K562 (cell line): Measurements from ENCODE around the gene FGF1. TPM values are rescaled to one million over a fixed set of nuclear protein-coding genes. Genes with fewer than 3 reads are reported as not detected.

Experiments used
- BCOR ChIP-seq: fragments of 450-650 bp; IDR thresholded peaks from 2 replicates; pipeline ENCODE4 v1.6.1; 2016
- COPS2 ChIP-seq: fragments of 450-650 bp; conservative IDR thresholded peaks from 2 replicates; pipeline ENCODE4 v1.6.1; 2016; ENCODE audit warnings: mild to moderate bottlenecking, moderate library complexity
- WHSC1 ChIP-seq: IDR thresholded peaks from one replicate; pipeline ENCODE4 v1.6.1; 2012; ENCODE audit warnings: low read length, control low read depth, inconsistent platforms
- polyA plus RNA-seq, 8 experiments: library from polyadenylated mRNA; depleted of rRNA in 4 of 8; stranded (reverse) in 5 of 8; unstranded in 3 of 8; fragments of >200 nt; fragmentation: Nextera tagmentation in 2 of 8; fragmentation: Illumina TruSeq in 1 of 8; extraction: Ambion mirVana in 2 of 8; extraction: Trizol in 1 of 8; gene quantifications; 2 replicates each; pipeline versions ENCODE4 v1.2.1 to v1.2.3, GENCODE V29; 2011 to 2014; ENCODE audit warnings: inconsistent platforms in 1 of 8, missing spikeins in 1 of 8
- total RNA-seq, 7 experiments: library from RNA; depleted of rRNA in 6 of 7; stranded (reverse); fragments of >200 nt in 6 of 7; fragmentation: Illumina TruSeq in 2 of 7; extraction: Trizol in 2 of 7; gene quantifications; 2 replicates each; pipeline versions ENCODE4 v1.2.1 to v1.2.3, GENCODE V29; 2011 to 2021; ENCODE audit warnings: low replicate concordance in 1 of 7
- TF ChIP-seq, protein P1 (sequence below): fragments of 200-800 bp; sonication (Bioruptor generic); IDR thresholded peaks from 2 replicates; pipeline ENCODE4 v1.6.1; 2016; ENCODE audit warnings: missing genetic modification characterization, missing compliant biosample characterization
- TF ChIP-seq, protein P2 (sequence below), 2 experiments: fragments of 450-650 bp; formaldehyde crosslinking in 1 of 2; IDR thresholded peaks; 2 replicates each; pipeline versions ENCODE4 v1.4.0 to v1.6.1; 2014 to 2020; ENCODE audit warnings: mild to moderate bottlenecking in 2 of 2, borderline replicate concordance in 1 of 2, low read depth in 1 of 2
- TF ChIP-seq, protein P3 (sequence below): fragments of 250-450 bp; sonication (Bioruptor Pico); IDR thresholded peaks from 2 replicates; pipeline ENCODE4 v1.5.0; 2021; ENCODE audit warnings: mild to moderate bottlenecking, moderate library complexity

Gene FGF1
- total and polyA plus RNA-seq, 9 of the 15 experiments (the other 6 are each of a cell fraction or from before 2014, with no cell fraction given), result not detected

DNA sequence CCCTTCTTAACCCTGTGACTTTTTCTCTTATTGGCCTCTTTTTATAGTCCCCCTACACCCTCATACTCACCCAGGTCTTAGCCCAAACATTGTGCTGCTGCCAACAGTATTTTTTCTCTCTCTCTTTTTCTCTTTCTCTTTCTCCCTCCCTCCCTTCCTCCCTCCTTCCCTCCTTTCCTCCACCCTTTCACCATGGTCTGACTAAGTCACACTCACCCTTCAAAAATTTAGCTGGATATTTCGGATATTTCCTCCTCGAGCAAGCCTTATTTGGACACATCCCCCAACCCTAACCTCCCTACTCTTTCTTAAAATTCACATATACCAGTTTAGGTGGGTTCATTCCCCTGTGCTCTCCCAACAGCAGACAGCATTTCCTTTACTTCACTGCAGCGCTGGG lies 64.7 kb downstream of the FGF1 start (continued):
- TF ChIP-seq, protein P1, sequence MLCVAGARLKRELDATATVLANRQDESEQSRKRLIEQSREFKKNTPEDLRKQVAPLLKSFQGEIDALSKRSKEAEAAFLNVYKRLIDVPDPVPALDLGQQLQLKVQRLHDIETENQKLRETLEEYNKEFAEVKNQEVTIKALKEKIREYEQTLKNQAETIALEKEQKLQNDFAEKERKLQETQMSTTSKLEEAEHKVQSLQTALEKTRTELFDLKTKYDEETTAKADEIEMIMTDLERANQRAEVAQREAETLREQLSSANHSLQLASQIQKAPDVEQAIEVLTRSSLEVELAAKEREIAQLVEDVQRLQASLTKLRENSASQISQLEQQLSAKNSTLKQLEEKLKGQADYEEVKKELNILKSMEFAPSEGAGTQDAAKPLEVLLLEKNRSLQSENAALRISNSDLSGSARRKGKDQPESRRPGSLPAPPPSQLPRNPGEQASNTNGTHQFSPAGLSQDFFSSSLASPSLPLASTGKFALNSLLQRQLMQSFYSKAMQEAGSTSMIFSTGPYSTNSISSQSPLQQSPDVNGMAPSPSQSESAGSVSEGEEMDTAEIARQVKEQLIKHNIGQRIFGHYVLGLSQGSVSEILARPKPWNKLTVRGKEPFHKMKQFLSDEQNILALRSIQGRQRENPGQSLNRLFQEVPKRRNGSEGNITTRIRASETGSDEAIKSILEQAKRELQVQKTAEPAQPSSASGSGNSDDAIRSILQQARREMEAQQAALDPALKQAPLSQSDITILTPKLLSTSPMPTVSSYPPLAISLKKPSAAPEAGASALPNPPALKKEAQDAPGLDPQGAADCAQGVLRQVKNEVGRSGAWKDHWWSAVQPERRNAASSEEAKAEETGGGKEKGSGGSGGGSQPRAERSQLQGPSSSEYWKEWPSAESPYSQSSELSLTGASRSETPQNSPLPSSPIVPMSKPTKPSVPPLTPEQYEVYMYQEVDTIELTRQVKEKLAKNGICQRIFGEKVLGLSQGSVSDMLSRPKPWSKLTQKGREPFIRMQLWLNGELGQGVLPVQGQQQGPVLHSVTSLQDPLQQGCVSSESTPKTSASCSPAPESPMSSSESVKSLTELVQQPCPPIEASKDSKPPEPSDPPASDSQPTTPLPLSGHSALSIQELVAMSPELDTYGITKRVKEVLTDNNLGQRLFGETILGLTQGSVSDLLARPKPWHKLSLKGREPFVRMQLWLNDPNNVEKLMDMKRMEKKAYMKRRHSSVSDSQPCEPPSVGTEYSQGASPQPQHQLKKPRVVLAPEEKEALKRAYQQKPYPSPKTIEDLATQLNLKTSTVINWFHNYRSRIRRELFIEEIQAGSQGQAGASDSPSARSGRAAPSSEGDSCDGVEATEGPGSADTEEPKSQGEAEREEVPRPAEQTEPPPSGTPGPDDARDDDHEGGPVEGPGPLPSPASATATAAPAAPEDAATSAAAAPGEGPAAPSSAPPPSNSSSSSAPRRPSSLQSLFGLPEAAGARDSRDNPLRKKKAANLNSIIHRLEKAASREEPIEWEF (CRISPR knock-in tag), result no peak
- TF ChIP-seq WHSC1 (no peak), COPS2 (no peak), BCOR (no peak)
- TF ChIP-seq, protein P2, sequence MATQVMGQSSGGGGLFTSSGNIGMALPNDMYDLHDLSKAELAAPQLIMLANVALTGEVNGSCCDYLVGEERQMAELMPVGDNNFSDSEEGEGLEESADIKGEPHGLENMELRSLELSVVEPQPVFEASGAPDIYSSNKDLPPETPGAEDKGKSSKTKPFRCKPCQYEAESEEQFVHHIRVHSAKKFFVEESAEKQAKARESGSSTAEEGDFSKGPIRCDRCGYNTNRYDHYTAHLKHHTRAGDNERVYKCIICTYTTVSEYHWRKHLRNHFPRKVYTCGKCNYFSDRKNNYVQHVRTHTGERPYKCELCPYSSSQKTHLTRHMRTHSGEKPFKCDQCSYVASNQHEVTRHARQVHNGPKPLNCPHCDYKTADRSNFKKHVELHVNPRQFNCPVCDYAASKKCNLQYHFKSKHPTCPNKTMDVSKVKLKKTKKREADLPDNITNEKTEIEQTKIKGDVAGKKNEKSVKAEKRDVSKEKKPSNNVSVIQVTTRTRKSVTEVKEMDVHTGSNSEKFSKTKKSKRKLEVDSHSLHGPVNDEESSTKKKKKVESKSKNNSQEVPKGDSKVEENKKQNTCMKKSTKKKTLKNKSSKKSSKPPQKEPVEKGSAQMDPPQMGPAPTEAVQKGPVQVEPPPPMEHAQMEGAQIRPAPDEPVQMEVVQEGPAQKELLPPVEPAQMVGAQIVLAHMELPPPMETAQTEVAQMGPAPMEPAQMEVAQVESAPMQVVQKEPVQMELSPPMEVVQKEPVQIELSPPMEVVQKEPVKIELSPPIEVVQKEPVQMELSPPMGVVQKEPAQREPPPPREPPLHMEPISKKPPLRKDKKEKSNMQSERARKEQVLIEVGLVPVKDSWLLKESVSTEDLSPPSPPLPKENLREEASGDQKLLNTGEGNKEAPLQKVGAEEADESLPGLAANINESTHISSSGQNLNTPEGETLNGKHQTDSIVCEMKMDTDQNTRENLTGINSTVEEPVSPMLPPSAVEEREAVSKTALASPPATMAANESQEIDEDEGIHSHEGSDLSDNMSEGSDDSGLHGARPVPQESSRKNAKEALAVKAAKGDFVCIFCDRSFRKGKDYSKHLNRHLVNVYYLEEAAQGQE (IDR thresholded peaks at IDR 0.05; ENCODE audit: borderline replicate concordance), result no peak
- TF ChIP-seq, protein P2 (CRISPR knock-in tag; IDR thresholded peaks at IDR 0.05; ENCODE audit: low read depth), result no peak
- TF ChIP-seq, protein P3, sequence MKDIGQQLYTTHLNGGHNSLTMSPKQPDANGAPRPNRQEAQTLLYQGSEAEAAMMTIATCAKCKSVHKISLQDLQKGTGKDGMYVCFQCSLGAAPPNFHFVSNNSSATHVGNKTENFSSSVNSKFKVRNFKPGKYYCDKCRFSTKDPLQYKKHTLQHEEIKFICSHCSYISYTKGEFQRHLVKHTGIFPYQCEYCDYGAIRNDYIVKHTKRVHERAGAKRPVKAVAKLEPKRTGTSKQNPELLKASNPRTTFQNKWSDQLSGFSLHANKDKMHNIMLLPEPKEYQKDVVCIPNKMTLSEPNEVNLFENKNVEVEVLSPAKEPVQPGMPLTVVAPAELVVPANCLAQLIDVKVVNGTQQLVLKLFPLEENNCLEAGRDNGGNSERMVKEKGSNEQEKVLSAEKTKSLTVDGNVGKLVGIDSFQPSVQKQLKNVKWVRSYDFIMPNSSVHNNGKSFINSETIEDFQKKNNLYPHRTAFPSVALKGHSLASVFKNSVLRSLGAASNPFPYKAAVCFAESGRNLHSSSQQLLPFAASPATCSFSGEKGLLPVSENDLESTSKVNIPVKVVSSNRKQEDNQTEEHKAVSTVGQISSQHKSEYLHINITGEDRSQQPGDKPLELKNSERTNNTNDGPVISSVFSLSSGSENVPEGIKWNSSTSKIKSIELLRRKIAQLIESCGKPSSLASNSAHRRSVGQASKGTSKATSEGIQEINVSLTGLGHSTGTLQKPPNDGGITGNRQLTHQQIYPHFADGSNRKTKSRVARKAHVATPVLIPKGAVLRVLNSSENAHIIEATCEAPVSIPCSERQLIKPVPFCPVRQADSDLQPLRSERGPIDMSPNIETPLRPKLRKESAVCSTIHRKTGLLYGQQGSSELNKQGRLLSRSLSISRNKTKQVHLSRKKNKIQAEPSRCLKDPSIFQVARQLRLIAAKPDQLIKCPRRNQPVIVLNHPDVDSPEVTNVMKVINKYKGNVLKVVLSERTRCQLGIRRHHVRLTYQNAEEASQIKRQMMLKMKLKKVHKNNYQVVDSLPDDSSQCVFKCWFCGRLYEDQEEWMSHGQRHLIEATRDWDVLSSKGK, result no peak
